ENCODE measurements around the gene DBT.

DNA sequence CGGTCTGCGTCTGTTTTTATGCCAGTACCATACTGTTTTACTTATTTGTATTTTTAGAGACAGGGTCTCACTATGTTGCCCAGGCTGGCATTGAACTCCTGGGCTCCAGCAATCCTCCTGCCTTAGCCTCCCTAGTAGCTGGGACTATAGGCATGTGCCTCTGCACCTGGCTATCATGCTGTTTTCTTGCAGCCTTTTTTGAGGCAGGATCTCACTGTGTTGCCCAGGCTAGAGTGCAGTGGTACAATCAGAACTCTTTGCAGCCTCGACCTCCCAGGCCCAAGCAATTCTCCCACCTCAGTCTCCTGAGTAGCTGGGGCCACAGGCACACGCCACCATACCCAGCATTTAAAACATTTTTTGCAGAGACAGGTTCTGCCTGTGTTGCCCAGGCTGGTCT lies 66.3 kb downstream of the DBT start:
- no peak for TF ChIP-seq ZNF329 (CRISPR knock-in tag; IDR thresholded peaks at IDR 0.05; ENCODE audit: low read depth)
- TF ChIP-seq HOXA3 (CRISPR knock-in tag; IDR thresholded peaks at IDR 0.05): no peak
